IMR-90 (cell line): ENCODE data around the gene CUTA.

Experiments
- CTCF ChIP-seq: conservative IDR thresholded peaks from 2 replicates; pipeline ENCODE4 v1.5.1; 2012; ENCODE audit warnings: mild to moderate bottlenecking, low read depth, low read length, improper control_type of control experiment
- ELK1 ChIP-seq: fragments of 150-350 bp; IDR thresholded peaks from 2 replicates; pipeline ENCODE4 v1.6.1; 2016; ENCODE audit warnings: low read depth, mild to moderate bottlenecking, low read length, moderate library complexity, borderline replicate concordance
- POLR2A ChIP-seq: IDR thresholded peaks from 2 replicates; pipeline ENCODE4 v1.6.1; 2012; ENCODE audit warnings: mild to moderate bottlenecking, low read depth, low read length
- SMC3 ChIP-seq: fragments of 150-350 bp; IDR thresholded peaks from 2 replicates; pipeline ENCODE4 v1.6.1; 2016; ENCODE audit warnings: low read depth, mild to moderate bottlenecking, antibody characterized with exemption, low read length, moderate library complexity

GRCh38 chr6:33423777-33424176, 5.9 kb upstream of the CUTA start:
- TF ChIP-seq CTCF (no peak), POLR2A (no peak), SMC3 (no peak), ELK1 (no peak)
